HepG2 (cell line): Measurements from ENCODE around the gene MYO7A. TPM values are rescaled to one million over a fixed set of nuclear protein-coding genes. Genes with fewer than 3 reads are reported as not detected.

Experiments
- AGO1 ChIP-seq: fragments of 200-400 bp; formaldehyde crosslinking; IDR thresholded peaks from 2 replicates; pipeline ENCODE4 v1.6.1; 2017; ENCODE audit warnings: mild to moderate bottlenecking, low read depth, low read length, moderate library complexity; ENCODE audit not compliant: poor library complexity, severe bottlenecking
- ARID4A ChIP-seq: sonication (generic); formaldehyde crosslinking; IDR thresholded peaks from 2 replicates; pipeline ENCODE4 v1.5.0; 2020; ENCODE audit warnings: mild to moderate bottlenecking, missing genetic modification reagents, borderline replicate concordance
- CREBL2 ChIP-seq: sonication (generic); formaldehyde crosslinking; IDR thresholded peaks from 2 replicates; pipeline ENCODE4 v1.8.1; 2023; ENCODE audit warnings: missing genetic modification reagents, mild to moderate bottlenecking, borderline replicate concordance
- KAT2B ChIP-seq: fragments of 150-350 bp; IDR thresholded peaks from 2 replicates; pipeline ENCODE4 v1.6.1; 2014; ENCODE audit warnings: low read depth, low read length, borderline replicate concordance
- KAT8 ChIP-seq: IDR thresholded peaks from 2 replicates; pipeline ENCODE4 v1.6.1; 2016; ENCODE audit warnings: missing genetic modification reagents, missing compliant biosample characterization
- KDM5A ChIP-seq: fragments of 200-600 bp; sonication (generic); IDR thresholded peaks from 2 replicates; pipeline ENCODE4 v1.7.0; 2018; ENCODE audit warnings: antibody characterized with exemption, mild to moderate bottlenecking, low read length, borderline replicate concordance
- MEF2D ChIP-seq: sonication (generic); formaldehyde crosslinking; IDR thresholded peaks from 2 replicates; pipeline ENCODE4 v1.5.1; 2020; ENCODE audit warnings: mild to moderate bottlenecking, missing genetic modification reagents
- NFRKB ChIP-seq: fragments of 450-650 bp; IDR thresholded peaks from 2 replicates; pipeline ENCODE4 v1.6.1; 2017
- PBX3 ChIP-seq: sonication (generic); formaldehyde crosslinking; IDR thresholded peaks from 2 replicates; pipeline ENCODE4 v1.8.1; 2023; ENCODE audit warnings: missing genetic modification reagents, inconsistent platforms, borderline replicate concordance
- RBAK ChIP-seq: sonication (generic); formaldehyde crosslinking; IDR thresholded peaks from 2 replicates; pipeline ENCODE4 v1.5.1; 2020; ENCODE audit warnings: mild to moderate bottlenecking, missing genetic modification reagents
- RERE ChIP-seq: IDR thresholded peaks from 2 replicates; pipeline ENCODE4 v1.6.1; 2016; ENCODE audit warnings: low read depth, missing genetic modification reagents, missing compliant biosample characterization
- SMARCC2 ChIP-seq: fragments of 450-650 bp; IDR thresholded peaks from 2 replicates; pipeline ENCODE4 v1.6.1; 2017; ENCODE audit warnings: antibody characterized with exemption, mild to moderate bottlenecking
- SP4 ChIP-seq: sonication (generic); formaldehyde crosslinking; IDR thresholded peaks from 2 replicates; pipeline ENCODE4 v1.8.1; 2023; ENCODE audit warnings: mild to moderate bottlenecking, missing genetic modification reagents
- ZFP82 ChIP-seq: sonication (generic); formaldehyde crosslinking; IDR thresholded peaks from 2 replicates; pipeline ENCODE4 v1.5.1; 2020; ENCODE audit warnings: mild to moderate bottlenecking, missing genetic modification reagents, borderline replicate concordance
- ZFP91 ChIP-seq: sonication (generic); formaldehyde crosslinking; IDR thresholded peaks from 2 replicates; pipeline ENCODE4 v1.9.0; 2022; ENCODE audit warnings: missing genetic modification reagents, mild to moderate bottlenecking, borderline replicate concordance
- ZNF160 ChIP-seq: sonication (generic); formaldehyde crosslinking; IDR thresholded peaks from 2 replicates; pipeline ENCODE4 v1.8.0; 2022; ENCODE audit warnings: mild to moderate bottlenecking, inconsistent platforms, missing genetic modification reagents
- ZNF501 ChIP-seq: sonication (generic); formaldehyde crosslinking; IDR thresholded peaks from 2 replicates; pipeline ENCODE4 v1.5.1; 2020; ENCODE audit warnings: mild to moderate bottlenecking, moderate library complexity, missing genetic modification reagents
- ZNF563 ChIP-seq: sonication (generic); formaldehyde crosslinking; IDR thresholded peaks from 2 replicates; pipeline ENCODE4 v1.8.0; 2022; ENCODE audit warnings: mild to moderate bottlenecking, moderate library complexity, missing genetic modification reagents
- polyA plus RNA-seq, 8 experiments: library from polyadenylated mRNA; depleted of rRNA in 3 of 8; stranded (reverse) in 7 of 8; unstranded in 1 of 8; fragments of >200 nt; fragmentation: Illumina TruSeq in 4 of 8; extraction: Trizol in 4 of 8; gene quantifications; 2 replicates each; pipeline versions ENCODE4 v1.2.1 to v1.2.3, GENCODE V29; 2011 to 2016; ENCODE audit warnings: low read depth in 4 of 8, missing spikeins in 1 of 8, mixed read lengths in 1 of 8; ENCODE audit not compliant: insufficient read depth in 1 of 8
- total RNA-seq, 5 experiments: library from RNA; depleted of rRNA; stranded (reverse); fragments of >200 nt; fragmentation: Illumina TruSeq; extraction: Trizol; gene quantifications; 2 replicates each; pipeline ENCODE4 v1.2.3, GENCODE V29; 2016; ENCODE audit warnings: low read depth in 1 of 5

MYO7A gene
- total and polyA plus RNA-seq, 2 of the 13 experiments (the other 11 are each of a cell fraction or from before 2014, with no cell fraction given), result 7.5 to 10.0 TPM

- TF ChIP-seq CREBL2 (CRISPR knock-in tag) (no peak), PBX3 (no peak), NFRKB (no peak), ZFP91 (no peak), ARID4A (peak; percentile 23; the same call in 1 of the 2 replicates), KAT8 (0 out of 2 replicates have a peak, but pooled peaks have one; percentile 30), AGO1 (no peak), SP4 (CRISPR knock-in tag) (no peak), ZNF563 (CRISPR knock-in tag) (0 out of 2 replicates have a peak, but pooled peaks have one; percentile 34), KDM5A (no peak), ZNF160 (CRISPR knock-in tag) (no peak), MEF2D (peak; percentile 40; the same call in 1 of the 2 replicates), RERE (no peak), RBAK (CRISPR knock-in tag) (no peak), ZNF501 (CRISPR knock-in tag) (no peak), KAT2B (no peak), ZFP82 (CRISPR knock-in tag) (no peak), SMARCC2 (no peak)
These were observed 45.4 kb downstream of the MYO7A start (continued) for GRCh38 chr11:77173494-77173893.
